HG02759 (cell line): Measurements from ENCODE around the gene GRK2.
"Not testable (repeated sequence)": the region's sequence is repeated elsewhere in the genome, so short reads cannot be mapped to it uniquely, and the experiment has no call there.

Experiments used
- ATAC-seq: cut with Tn5 transposase; IDR thresholded peaks from one replicate; pipeline ENCODE4 v1.9.1; 2021; ENCODE audit warnings: mild to moderate bottlenecking, moderate library complexity; ENCODE audit not compliant: unreplicated experiment

GRK2 gene

DNA sequence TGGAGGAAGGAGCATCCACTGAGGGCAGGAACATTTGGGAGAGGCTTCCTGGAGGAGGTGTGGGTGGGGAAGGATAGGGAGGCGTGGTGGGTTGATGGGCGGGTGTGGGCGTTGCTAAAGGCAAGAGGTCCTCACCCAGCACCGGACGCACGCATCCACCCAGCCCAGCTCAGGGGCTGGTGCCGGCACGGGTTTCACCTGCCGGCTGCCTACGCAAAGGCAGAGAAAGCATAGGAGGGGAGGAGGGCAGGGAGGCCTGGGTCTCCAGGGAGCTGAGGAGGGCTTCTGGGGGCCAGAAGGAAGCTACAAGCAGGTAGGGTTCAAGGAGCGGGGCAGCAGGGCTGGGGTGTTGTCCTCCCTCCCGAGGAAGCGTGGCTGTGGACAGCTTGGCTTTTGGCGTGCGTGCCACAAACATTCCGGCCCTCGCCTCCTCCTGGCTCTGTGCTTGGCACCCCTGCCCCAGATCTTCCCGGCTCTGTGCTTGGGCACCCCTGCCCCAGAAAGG, 44.8 kb downstream of the GRK2 start:
- no peak for ATAC-seq

DNA sequence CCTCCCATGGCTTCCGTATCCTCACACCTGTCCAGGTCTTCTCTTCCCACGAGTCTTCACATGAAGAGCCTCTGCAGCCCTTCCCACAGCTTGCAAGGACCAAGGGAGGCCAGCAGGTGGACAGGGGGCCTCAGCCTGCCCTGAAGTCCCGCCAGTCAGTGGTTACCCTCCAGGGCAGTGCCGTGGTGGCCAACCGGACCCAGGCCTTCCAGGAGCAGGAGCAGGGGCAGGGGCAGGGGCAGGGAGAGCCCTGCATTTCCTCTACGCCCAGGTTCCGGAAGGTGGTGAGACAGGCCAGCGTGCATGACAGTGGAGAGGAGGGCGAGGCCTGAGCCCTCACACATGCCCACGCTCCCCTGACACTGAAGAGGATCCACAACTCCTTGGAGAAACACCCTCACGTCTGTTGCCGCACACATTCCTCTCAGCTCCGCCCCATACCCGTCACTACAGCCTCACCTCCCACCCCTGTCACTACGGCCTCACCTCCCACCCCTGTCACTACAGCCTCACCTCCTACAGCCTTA, 45.3 kb downstream of the GRK2 start:
- no peak for ATAC-seq

DNA sequence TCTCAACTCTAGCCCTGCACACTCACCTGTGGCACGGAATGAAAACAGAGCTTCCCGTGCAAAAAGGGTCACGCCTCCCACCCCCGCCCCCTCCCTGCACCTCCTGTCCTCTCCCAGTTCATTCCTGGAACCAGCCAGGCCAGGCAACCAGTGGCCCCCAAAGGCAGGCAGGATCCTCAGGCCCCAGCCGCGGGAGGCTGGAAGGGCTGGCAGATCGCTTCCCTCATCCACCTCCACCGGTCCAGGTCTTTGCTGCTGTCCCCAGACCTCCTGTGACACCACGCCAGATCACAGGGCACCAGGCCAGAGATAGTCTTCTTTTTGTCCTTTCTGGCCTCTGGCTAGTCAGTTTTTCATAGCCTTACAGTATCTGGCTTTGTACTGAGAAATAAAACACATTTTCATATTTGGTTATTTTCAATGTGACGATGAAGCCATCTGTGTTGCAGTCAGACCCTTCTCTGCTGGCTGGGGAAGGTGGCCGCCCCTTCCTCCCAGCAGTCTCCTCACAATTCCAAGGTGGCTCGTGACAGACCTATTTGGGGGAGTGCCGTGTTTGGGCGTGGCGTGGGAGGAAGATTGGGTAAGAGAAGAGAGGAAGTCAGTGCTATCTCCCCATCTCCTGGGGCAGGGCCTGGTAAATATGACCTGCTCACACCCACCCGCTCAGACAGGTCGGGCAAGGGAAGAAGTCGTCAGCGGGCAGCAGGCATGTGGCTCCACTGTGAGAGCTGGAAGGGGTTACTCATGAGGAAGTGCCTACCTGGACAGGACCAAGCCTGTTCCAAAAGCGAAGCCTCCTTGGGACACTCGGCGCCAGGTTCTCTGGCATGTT, 46.1 kb downstream of the GRK2 start:
- no peak for ATAC-seq

DNA sequence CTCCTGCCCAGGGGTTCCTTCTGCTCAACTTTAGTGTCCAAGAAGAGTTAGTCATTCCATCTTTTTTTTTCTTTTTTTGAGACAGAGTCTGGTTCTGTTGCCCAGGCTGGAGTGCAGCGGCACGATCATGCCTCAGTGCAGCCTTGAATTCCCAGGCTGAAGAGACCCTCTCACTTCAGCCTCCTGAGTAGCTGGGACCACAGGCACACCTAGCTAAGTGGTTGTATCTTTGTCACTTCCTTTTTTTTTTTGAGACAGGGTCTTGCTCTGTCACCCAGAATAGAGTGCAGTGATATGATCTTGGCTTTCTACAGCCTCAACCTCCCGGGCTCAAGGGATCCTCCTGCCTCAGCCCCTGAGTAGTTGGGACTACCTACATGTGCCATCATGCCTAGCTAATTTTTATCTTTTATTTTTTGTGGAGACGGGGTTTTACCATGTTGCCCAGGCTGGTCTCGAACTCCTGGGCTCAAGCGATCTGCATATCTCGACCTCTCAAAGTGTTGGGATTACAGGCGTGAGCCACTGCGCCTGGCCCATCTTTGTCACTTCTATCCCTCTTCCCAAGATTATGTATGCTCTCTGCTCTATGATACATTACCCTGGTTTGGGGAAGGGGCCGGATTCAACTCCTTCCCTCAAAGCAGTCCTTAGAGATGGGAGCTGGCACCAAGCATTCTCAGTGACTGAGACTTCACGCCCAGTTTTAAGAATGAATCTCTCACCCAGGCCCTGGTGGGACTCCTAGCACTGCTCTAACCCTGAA, 47.0 kb downstream of the GRK2 start:
- no peak for ATAC-seq

DNA sequence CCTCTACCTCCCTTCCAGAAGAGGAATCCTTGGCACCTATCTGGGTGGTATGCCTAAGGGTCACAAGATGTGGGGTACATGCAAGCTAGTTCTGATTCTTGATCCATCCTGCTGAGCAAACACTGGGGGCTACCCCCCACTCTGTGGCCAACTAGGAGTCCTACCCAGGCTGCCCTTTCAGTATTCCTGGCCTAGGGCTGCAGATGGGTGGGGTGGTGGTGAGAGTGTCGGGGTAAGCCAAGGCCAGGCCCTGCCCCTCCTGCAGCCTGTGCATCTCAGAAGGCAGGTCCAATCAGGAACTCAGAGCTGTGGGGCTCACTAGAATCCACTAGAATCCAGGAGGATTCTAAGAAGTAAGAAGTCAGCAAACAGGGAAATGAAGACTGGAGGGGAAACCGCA, 47.9 kb downstream of the GRK2 start:
- ATAC-seq, result no peak

DNA sequence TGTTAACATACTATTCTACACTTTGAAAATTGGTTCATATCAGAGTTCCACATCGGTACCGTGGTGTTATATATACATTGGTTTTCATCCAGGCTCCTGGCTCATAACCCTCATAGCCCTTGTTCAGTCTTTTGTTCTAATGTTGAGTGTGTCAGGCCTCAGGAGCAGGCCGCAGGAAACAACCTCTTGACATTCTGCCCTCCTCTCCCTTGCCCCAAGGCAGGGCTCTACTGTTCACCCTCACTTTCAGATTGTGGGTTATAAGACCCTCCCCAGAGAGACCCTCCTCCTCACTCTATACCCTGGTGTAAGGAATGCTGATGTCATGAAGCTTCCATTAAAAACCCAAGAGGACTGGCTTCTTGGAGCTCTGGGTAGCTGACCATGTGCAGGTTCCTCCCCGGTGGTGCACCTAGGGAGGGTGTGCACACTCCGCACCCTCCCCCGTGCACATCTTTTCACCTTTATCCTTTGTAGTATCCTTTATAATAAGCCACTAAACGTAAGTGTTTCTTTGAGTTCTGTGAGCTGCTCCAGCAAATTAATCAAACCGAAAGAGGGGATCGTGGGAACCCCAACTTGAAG, 49.1 kb downstream of the GRK2 start:
- ATAC-seq, result no peak

DNA sequence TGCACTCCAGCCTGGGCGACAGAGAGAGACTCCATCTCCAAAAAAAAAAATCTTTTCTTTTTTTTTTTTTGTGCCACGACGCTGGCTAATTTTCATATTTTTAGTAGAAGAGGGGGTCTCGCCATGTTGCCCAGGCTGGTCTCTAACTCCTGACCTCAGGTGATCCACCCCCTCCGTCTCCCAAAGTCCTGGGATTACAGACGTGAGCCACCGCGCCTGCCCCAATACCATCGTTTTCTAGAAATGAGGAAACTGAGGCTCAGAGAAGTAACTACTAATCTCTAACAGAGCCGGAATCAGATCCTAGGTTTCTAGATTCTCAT, 50.6 kb downstream of the GRK2 start:
- no peak for ATAC-seq

DNA sequence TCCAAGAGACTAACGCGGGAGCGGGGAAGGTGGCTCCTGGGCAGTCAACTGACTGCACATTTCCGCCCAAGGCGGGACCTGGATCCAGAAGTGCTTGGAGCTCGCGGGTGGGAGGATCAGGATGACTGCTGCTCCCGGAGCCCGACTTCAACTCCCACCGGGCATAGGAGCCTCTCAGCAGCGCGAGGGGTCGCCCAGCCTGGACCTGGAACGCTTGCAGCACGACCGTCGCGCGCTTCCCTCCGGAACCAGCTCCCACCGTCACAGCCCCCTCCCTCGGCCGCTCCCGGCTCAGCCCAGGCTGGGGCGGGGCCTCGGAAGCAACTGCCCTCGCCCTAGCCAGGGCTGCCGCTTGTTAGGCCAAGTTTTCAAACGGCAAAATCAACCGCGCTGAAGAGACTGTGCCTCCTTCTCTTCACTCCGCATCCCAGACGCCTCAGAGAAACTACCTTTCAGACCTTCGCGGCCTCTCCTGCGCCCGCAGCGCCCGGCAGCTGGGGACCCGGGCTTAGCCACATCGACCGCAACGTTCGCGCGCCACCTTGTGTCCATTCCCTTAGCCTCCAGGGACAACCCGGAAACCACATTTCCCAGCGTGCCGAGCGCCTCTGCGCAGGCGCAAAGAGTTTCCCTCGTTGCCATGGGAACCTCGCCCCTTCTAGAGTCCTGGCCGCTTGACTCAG, 51.1 kb downstream of the GRK2 start:
- ATAC-seq, result peak; percentile 84

DNA sequence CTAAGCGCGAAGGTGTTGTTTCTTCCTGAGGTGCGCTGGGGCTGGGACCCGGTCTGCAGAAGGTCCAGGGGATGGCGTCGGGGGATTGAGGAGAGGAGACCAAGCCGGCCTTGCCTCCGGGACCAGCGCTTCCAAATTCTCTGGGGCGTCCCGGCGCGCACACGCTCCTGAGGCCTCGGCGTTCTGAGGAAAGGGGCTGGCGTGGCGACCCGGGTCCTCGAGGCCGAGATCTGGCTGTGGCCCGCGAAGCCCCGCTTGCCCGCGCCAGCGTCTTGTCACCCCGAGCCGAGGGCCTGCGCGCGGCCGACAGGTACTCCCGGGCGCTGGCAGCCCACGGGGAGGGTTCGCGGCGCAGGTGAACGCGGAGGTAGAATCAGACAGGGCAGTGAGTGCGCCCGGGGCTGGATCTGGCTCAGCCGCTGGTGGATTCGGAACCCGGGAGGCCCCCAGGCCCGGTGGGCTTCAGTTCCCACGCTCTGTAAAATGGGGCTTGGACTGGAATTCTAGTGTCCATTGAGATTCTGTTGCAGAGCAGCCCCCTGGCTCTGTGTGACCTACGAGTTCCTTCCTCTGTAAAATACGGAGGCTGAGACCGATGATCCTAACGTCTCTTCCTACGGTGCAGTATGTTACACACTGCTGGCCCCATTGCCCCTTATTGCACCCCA, 51.7 kb downstream of the GRK2 start:
- ATAC-seq, result peak; percentile 21

DNA sequence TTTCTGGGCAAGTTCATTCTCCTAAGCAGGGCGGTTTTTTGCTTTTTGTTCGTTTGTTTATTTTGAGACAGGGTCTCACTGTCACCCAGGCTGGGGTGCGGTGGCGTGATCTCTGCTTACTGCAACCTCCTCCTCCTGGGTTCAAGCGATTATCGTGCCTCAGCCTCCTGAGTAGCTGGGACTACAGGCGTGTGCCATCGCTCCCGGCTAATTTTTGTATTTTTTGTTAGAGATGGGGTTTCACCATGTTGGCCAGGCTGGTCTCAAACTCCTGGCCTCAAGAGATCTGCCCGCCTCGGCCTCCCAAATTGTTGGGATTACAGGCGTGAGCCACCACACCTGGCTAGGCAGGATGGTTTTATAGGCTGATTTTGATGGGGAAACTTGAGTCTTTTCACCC, 52.6 kb downstream of the GRK2 start:
- not testable (repeated sequence) for ATAC-seq

DNA sequence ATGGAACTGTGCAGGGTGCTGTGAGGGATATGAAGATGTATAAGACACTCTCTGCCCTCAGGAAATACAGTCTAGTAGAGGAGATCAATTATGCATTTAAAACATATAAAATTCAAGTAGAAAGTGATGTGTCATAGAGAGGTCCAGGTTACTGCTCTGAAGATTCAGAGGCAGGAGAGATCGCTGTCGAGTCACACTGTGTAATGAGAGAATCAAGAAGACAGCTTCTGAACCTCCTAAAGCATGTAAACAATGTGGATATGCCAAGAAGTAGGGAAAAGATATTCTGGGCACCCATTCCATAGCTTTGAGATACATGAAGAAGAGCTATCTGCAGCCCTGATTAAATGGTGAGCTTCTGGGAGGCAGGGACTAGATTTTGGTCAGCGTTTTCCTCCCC, 53.7 kb downstream of the GRK2 start:
- no peak for ATAC-seq

DNA sequence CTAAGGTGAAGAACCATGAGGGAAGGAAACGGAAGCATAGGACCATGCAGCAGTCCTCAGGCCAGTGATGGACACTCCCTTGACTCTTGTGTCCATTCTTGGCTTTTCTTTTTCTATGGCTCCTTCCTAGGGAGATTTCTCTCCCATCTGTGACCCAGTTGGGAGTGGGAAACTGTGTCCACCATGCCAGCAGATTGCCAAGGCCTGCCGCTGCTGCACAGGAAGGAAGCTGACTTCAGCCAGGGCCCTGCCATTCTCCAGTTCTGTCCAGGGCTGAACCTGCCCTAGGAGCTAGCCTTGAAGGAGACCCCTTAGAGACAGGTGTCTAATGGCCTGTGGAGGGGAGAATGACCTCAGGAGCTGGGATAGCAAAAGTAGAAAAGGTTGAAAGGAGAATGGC, 54.4 kb downstream of the GRK2 start:
- no peak for ATAC-seq

DNA sequence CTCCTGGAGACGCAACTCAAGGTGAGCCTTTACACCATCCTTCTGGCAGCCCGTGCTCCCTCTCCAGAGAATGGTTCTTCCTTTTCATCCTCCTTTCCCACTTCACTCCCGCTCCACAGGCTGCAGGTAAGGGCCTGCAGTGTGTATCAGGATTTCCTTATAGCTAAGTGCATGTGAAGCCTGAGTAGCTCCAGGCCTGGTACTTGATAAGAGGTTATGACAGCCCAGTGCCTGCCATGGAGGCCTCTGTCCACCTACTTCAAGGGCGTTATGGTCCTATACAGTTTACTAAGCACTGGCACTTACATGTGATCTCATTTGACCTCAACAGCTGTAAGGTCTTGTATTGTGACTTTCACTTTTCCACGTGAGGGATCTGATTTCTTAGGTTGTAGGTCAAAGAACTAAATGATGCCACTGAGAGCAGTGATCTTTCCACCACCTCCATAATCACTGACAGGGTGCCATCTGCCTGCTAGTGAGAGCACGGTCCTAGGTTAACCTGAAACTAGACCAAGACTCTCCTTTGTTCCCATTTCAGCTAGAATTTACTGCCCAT, 55.1 kb downstream of the GRK2 start:
- no peak for ATAC-seq

DNA sequence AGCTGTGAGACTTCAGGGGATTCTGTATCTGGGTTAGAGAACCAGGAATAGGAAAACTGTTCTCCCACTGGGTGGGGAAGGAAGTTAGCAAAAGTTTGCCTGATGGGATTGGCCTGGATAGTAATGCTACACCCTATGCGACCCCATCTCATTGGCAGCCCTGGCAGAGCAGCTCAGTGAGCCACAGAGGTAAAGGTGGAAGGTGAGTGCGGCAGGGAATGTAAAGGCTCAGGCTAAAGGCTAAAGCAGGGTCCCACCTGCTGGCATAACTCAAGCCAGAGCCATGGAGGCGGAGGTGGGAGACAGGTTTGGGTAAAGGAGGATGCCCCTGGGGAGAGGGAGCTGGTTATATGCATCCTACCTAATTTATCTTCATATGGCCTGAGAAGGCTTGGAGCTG, 55.8 kb downstream of the GRK2 start:
- no peak for ATAC-seq

DNA sequence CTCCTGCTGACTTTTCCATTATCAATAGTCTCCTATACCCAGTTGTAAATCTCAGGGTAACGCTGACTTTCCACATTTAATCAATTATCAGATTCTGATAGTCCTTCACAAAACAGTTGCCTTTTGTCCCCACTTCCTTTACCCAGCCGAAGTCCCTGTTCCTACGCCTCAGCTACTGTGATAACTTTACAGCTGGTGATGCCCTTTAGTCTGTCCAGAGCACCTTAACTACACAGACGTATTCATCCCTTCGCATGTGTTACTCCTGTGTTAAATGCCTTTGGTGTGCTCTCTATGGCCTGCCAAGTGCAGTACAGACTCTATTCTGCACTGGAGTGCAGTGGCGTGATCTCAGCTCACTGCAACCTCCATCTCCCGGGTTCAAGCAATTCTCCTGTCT, 57.3 kb downstream of the GRK2 start:
- no peak for ATAC-seq

DNA sequence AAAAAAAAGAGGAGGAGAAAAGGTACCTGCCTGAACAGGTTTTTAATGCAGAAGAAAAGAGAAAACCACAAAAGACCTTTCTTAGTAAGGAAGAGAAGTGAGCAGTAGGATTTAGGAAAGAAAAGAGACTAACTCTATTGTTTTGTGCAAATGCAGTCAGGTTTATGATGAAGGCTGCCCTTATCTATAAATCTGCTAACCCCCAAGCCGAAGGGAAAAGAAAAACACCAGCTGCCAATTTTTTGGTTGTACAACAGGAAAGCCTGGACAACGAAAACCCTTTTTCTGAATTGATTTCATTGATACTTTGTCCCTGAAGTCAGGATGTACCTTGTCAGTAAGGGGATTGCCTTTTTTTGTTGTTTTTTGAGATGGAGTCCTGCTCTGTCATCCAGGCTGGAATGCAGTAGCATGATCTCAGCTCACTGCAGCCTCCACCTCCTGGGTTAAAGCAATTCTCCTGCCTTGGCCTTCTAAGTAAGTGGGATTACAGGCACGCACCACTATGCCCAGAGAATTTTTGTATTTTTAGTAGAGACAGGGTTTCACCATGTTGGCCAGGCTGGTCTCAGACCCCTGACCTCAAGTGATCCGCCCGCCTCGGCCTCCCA, 65.9 kb downstream of the GRK2 start:
- no peak for ATAC-seq
